Measurements from ENCODE around the gene IL12RB1. TPM values are rescaled to one million over a fixed set of nuclear protein-coding genes. Genes with fewer than 3 reads are reported as not detected.

IL12RB1 gene
- total RNA-seq, 3 donors from 2014 or later (not counting 1 experiment from before 2014, with no cell fraction given): 90.1 to 105 (median 95.7) TPM

DNA sequence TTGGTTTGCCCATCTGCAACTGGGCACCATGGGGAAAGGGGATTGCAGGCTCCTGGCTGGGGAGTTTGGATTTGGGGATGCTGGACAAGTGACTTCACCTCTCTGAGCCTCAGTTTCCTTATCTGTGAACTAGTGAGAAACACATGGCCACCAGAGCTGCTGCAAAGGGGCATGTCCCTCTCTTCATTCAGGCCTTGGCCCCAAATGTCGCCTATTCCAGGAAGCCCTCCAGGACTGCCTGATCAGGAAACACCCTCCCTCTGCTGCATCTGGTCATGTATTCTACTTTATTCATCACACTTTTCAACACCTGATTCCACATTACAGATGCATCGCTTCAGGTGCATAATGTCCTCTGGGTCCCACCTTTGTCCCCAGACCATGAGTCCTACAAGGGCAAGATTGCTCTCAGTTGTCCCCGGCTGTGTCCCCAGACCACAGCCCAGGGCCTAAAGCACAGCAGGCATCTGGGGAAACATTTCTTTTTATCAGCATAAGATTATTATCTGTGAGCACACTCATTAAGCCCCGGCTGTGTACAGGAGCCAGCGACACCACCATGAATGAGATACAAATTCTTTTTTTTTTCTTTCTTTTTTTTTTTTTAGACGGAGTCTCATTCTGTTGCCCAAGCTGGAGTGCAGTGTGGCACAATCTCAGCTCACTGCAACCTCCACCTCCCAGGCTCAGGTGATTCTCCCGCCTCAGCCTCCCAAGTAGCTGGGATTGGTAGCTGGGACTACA lies 41.3 kb downstream of the IL12RB1 start:
- Histone ChIP-seq H3K4me3 (ENCODE audit: low read length) (peak overlapping the region; percentile 25), H3K27me3 (ENCODE audit: control insufficient read depth, insufficient read depth, low read length) (no peaks in the 10 kb centered on the region), H3K9me3 (ENCODE audit: control insufficient read depth, insufficient read depth, low read length) (peaks cover 6% of the 10 kb centered on the region), H3K36me3 (ENCODE audit: control insufficient read depth, insufficient read depth, low read length) (no peaks in the 10 kb centered on the region), H3K4me1 (ENCODE audit: control insufficient read depth, insufficient read depth, low read length) (peaks cover 31% of the 10 kb centered on the region), H3K27ac (ENCODE audit: low read length) (peak overlapping the region; percentile 74)
- H3K9me3 Mint-ChIP-seq: no peaks in the 10 kb centered on the region
- H3K36me3 Mint-ChIP-seq: no peaks in the 10 kb centered on the region
- ATAC-seq (peak in 2 of 3 donors; percentile 2 to 15), DNase-seq (no peak)
- peak overlapping the region; percentile 60 for H3K4me3 Mint-ChIP-seq
- TF ChIP-seq, protein P1, sequence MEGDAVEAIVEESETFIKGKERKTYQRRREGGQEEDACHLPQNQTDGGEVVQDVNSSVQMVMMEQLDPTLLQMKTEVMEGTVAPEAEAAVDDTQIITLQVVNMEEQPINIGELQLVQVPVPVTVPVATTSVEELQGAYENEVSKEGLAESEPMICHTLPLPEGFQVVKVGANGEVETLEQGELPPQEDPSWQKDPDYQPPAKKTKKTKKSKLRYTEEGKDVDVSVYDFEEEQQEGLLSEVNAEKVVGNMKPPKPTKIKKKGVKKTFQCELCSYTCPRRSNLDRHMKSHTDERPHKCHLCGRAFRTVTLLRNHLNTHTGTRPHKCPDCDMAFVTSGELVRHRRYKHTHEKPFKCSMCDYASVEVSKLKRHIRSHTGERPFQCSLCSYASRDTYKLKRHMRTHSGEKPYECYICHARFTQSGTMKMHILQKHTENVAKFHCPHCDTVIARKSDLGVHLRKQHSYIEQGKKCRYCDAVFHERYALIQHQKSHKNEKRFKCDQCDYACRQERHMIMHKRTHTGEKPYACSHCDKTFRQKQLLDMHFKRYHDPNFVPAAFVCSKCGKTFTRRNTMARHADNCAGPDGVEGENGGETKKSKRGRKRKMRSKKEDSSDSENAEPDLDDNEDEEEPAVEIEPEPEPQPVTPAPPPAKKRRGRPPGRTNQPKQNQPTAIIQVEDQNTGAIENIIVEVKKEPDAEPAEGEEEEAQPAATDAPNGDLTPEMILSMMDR (IDR thresholded peaks at IDR 0.05): no peak
- peaks cover 20 to 43% of the 10 kb centered on the region in 2 donors for H3K4me1 Mint-ChIP-seq
- intact Hi-C loops (cut with micrococcal nuclease): loop anchor here (2.0 kb wide), 2 partner anchors 43 to 45 kb away; no protein-coding TSS in a partner anchor
- H3K27me3 Mint-ChIP-seq (ENCODE audit: low read depth in 2 of 2): peaks cover 7 to 31% of the 10 kb centered on the region in 2 donors
- H3K27ac Mint-ChIP-seq: peak overlapping the region; percentile 82 to 94
- WGBS (ENCODE audit: insufficient coverage): 52% methylated on average over 7 of the region's 7 CpGs

- 0% methylated on average over 11 of the region's 12 CpGs for WGBS (ENCODE audit: insufficient coverage)
- peak overlapping the region; percentile 60 for H3K4me3 Mint-ChIP-seq
Measured at GRCh38 chr19:18044825-18045304, 41.9 kb downstream of the IL12RB1 start.

GRCh38 chr19:18043676-18044075 lies 43.1 kb downstream of the IL12RB1 start:
- H3K9me3 Mint-ChIP-seq: no peaks in the 10 kb centered on the region
- no peak for ATAC-seq
- H3K4me1 ChIP-seq (ENCODE audit: control insufficient read depth, insufficient read depth, low read length): peaks cover 31% of the 10 kb centered on the region
- H3K4me3 Mint-ChIP-seq: peak overlapping the region; percentile 60
- H3K27ac Mint-ChIP-seq: peak overlapping the region; percentile 82 to 94
- peaks cover 7 to 23% of the 10 kb centered on the region in 2 donors for H3K27me3 Mint-ChIP-seq (ENCODE audit: low read depth in 2 of 2)
- H3K4me3 ChIP-seq (ENCODE audit: low read length): no peak overlapping the region
- H3K36me3 ChIP-seq (ENCODE audit: control insufficient read depth, insufficient read depth, low read length): no peaks in the 10 kb centered on the region
- TF ChIP-seq, protein P1 (IDR thresholded peaks at IDR 0.05): no peak
- peaks cover 20 to 36% of the 10 kb centered on the region in 2 donors for H3K4me1 Mint-ChIP-seq
- peaks cover 6% of the 10 kb centered on the region for H3K9me3 ChIP-seq (ENCODE audit: control insufficient read depth, insufficient read depth, low read length)
- H3K36me3 Mint-ChIP-seq: no peaks in the 10 kb centered on the region
- H3K27me3 ChIP-seq (ENCODE audit: control insufficient read depth, insufficient read depth, low read length): no peaks in the 10 kb centered on the region
- DNase-seq: no peak
- WGBS (ENCODE audit: insufficient coverage): 100% methylated on average over 3 of the region's 3 CpGs
- no peak overlapping the region for H3K27ac ChIP-seq (ENCODE audit: low read length)
- intact Hi-C loops (cut with micrococcal nuclease): loop anchor here (2.0 kb wide), 2 partner anchors 43 to 45 kb away; no protein-coding TSS in a partner anchor

More at GRCh38 chr19:18044825-18045304, 41.9 kb downstream of the IL12RB1 start:
- no peaks in the 10 kb centered on the region for H3K27me3 ChIP-seq (ENCODE audit: control insufficient read depth, insufficient read depth, low read length)
- peak overlapping the region; percentile 25 for H3K4me3 ChIP-seq (ENCODE audit: low read length)
- H3K4me1 Mint-ChIP-seq: peaks cover 20 to 38% of the 10 kb centered on the region in 2 donors
- H3K27ac Mint-ChIP-seq: peak overlapping the region; percentile 82 to 94
- no peaks in the 10 kb centered on the region for H3K36me3 ChIP-seq (ENCODE audit: control insufficient read depth, insufficient read depth, low read length)
- H3K36me3 Mint-ChIP-seq: no peaks in the 10 kb centered on the region
- peak; percentile 93 to 99 (median 95) for ATAC-seq
- peak; percentile 84 to 94 for DNase-seq
- TF ChIP-seq, protein P1 (IDR thresholded peaks at IDR 0.05): no peak
- no peaks in the 10 kb centered on the region for H3K9me3 Mint-ChIP-seq
- H3K27ac ChIP-seq (ENCODE audit: low read length): peak overlapping the region; percentile 74
- intact Hi-C loops (cut with micrococcal nuclease): loop anchor here (2.0 kb wide), 2 partner anchors 44 kb away; no protein-coding TSS in a partner anchor
- H3K27me3 Mint-ChIP-seq (ENCODE audit: low read depth in 2 of 2): peaks cover 7 to 26% of the 10 kb centered on the region in 2 donors
- H3K4me1 ChIP-seq (ENCODE audit: control insufficient read depth, insufficient read depth, low read length): peaks cover 31% of the 10 kb centered on the region
- peaks cover 6% of the 10 kb centered on the region for H3K9me3 ChIP-seq (ENCODE audit: control insufficient read depth, insufficient read depth, low read length)

Measured in natural killer cell (primary cell).